Esophagus squamous epithelium (tissue), 5 donors: ENCODE results near the gene SPECC1L. TPM values are rescaled to one million over a fixed set of nuclear protein-coding genes. Genes with fewer than 3 reads are reported as not detected.

Experiments used
- DNase-seq: peaks from one replicate; lab custom pipeline; 2025; lab: John Stamatoyannopoulos, UW
- H3K27ac ChIP-seq, 4 donors: fragments of 200-600 bp; sonication (generic); one replicate each; pipeline ENCODE4 v1.5.1; 2016 to 2019; ENCODE audit warnings: mild to moderate bottlenecking in 1 of 4
- H3K27me3 ChIP-seq, 4 donors: fragments of 200-600 bp; sonication (generic); 1 replicate in 3 of 4; 2 replicates in 1 of 4; pipeline versions ENCODE4 v1.5.1 to v1.6.0; 2017 to 2021; ENCODE audit warnings: antibody characterized with exemption in 1 of 4
- H3K36me3 ChIP-seq, 3 donors: fragments of 200-600 bp; sonication (generic); one replicate each; pipeline ENCODE4 v1.5.1; 2016 to 2019
- H3K4me1 ChIP-seq, 3 donors: fragments of 200-600 bp; sonication (generic); one replicate each; pipeline ENCODE4 v1.5.1; 2017 to 2019
- H3K4me3 ChIP-seq, 4 donors: fragments of 200-600 bp; sonication (generic); 1 replicate in 3 of 4; 2 replicates in 1 of 4; pipeline ENCODE4 v1.5.1; 2016 to 2019; ENCODE audit warnings: mild to moderate bottlenecking in 2 of 4, moderate library complexity in 1 of 4
- H3K9me3 ChIP-seq, 3 donors: fragments of 200-600 bp; sonication (generic); one replicate each; pipeline ENCODE4 v1.5.1; 2016 to 2019
- CTCF ChIP-seq, 6 experiments: fragments of 450-650 bp in 4 of 6; fragments of 200-600 bp in 2 of 6; sonication (generic) in 2 of 6; IDR thresholded peaks; one replicate each; pipeline ENCODE4 v1.5.1; 2016 to 2019; ENCODE audit warnings: antibody characterized with exemption in 6 of 6, mild to moderate bottlenecking in 4 of 6, moderate library complexity in 4 of 6
- POLR2A ChIP-seq, 4 donors: fragments of 450-650 bp; IDR thresholded peaks; one replicate each; pipeline ENCODE4 v1.6.1; 2017; ENCODE audit warnings: antibody characterized with exemption in 4 of 4, mild to moderate bottlenecking in 4 of 4, moderate library complexity in 3 of 4
- WGBS, 2 donors: methylation state at CpG; one replicate each; pipeline ENCODE4 v1.1.5; 2018; 5-methylcytosine and 5-hydroxymethylcytosine counted together
- intact Hi-C: fragments of 100-400 bp; cut with DNase I; formaldehyde crosslinking; loops from one replicate; pipeline ENCODE4 v1.15.0; 2022
- total RNA-seq, 4 donors: library from RNA; depleted of rRNA; stranded (reverse); fragments of >200 nt; gene quantifications; one replicate each; pipeline ENCODE4 v1.1.0, GENCODE V29; 2016
- donor health status: DM: yes; HTN: yes; CAD: no.

The SPECC1L gene
- total RNA-seq, 4 donors from 2014 or later: 21.4 to 31.9 (median 27.7) TPM

DNA sequence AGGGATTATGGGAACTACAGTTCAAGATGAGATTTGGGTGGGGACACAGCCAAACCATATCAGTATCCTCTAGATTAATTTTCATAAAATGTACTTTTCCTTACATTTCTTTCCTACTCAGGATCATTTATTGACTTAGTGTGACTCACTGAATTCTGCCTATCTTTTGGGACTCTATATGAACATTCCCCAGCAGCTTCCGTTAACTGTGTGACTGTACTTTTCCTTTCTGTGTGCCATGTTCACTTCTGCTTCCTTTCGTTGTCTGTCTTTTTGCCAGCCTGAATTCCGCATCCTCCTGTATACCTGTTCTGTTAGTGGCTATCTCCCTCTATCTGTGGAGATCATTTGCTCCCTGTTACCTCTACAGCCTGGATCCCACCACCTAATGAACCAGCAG lies 48.8 kb downstream of the SPECC1L start:
- Histone ChIP-seq H3K27me3 (no peaks in the 10 kb centered on the region), H3K4me3 (no peak overlapping the region), H3K4me1 (peaks cover 0 to 16% (median 6%) of the 10 kb centered on the region in 3 donors), H3K27ac (peak overlapping the region in 1 of 4 donors; percentile 9), H3K9me3 (no peaks in the 10 kb centered on the region), H3K36me3 (peaks cover 0 to 82% (median 4%) of the 10 kb centered on the region in 3 donors)
- DNase-seq: no peak
- 83 to 91% methylated on average over 3 of the region's 3 CpGs for WGBS, 2 donors
- TF ChIP-seq POLR2A (IDR thresholded peaks at IDR 0.05) (no peak), CTCF (IDR thresholded peaks at IDR 0.05) (no peak)
- intact Hi-C loops: no loop called here

DNA sequence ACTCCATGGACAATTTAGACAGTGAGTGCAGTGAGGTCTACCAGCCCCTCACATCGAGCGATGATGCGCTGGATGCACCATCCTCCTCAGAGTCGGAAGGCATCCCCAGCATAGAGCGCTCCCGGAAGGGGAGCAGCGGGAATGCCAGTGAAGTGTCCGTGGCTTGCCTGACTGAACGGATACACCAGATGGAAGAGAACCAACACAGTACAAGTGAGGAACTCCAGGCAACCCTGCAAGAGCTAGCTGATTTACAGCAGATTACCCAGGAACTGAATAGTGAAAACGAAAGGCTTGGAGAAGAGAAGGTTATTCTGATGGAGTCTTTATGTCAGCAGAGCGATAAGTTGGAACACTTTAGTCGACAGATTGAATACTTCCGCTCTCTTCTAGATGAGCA lies 51.4 kb downstream of the SPECC1L start:
- WGBS, 2 donors: 91 to 96% methylated on average over 13 of the region's 13 CpGs
- peaks cover 0 to 89% (median 4%) of the 10 kb centered on the region in 3 donors for H3K36me3 ChIP-seq
- no peak for TF ChIP-seq CTCF (IDR thresholded peaks at IDR 0.05)
- no peak for TF ChIP-seq POLR2A (IDR thresholded peaks at IDR 0.05)
- H3K4me3 ChIP-seq: no peak overlapping the region
- H3K27ac ChIP-seq: no peak overlapping the region
- H3K9me3 ChIP-seq: no peaks in the 10 kb centered on the region
- intact Hi-C loops: loop anchor here (5.0 kb wide), 1 partner anchor 200 kb away; no protein-coding TSS in a partner anchor
- DNase-seq: no peak
- H3K4me1 ChIP-seq: peaks cover 0 to 5% (median 3%) of the 10 kb centered on the region in 3 donors
- no peaks in the 10 kb centered on the region for H3K27me3 ChIP-seq

DNA sequence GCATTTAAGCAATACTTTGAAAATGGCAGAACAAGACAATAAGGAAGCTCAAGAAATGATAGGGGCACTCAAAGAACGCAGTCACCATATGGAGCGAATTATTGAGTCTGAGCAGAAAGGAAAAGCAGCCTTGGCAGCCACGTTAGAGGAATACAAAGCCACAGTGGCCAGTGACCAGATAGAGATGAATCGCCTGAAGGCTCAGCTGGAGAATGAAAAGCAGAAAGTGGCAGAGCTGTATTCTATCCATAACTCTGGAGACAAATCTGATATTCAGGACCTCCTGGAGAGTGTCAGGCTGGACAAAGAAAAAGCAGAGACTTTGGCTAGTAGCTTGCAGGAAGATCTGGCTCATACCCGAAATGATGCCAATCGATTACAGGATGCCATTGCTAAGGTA lies 51.9 kb downstream of the SPECC1L start:
- intact Hi-C loops: loop anchor here (5.0 kb wide), 1 partner anchor 200 kb away; no protein-coding TSS in a partner anchor
- TF ChIP-seq CTCF (IDR thresholded peaks at IDR 0.05) (no peak), POLR2A (IDR thresholded peaks at IDR 0.05) (no peak)
- Histone ChIP-seq H3K36me3 (peaks cover 0 to 91% (median 4%) of the 10 kb centered on the region in 3 donors), H3K27ac (no peak overlapping the region), H3K4me1 (peaks cover 0 to 5% (median 3%) of the 10 kb centered on the region in 3 donors), H3K9me3 (no peaks in the 10 kb centered on the region), H3K4me3 (no peak overlapping the region), H3K27me3 (no peaks in the 10 kb centered on the region)
- DNase-seq: no peak
- 84 to 92% methylated on average over 6 of the region's 6 CpGs for WGBS, 2 donors

- Histone ChIP-seq H3K4me3 (no peak overlapping the region), H3K4me1 (peaks cover 0 to 5% (median 3%) of the 10 kb centered on the region in 3 donors), H3K27ac (no peak overlapping the region), H3K36me3 (peaks cover 0 to 92% (median 4%) of the 10 kb centered on the region in 3 donors), H3K9me3 (no peaks in the 10 kb centered on the region), H3K27me3 (no peaks in the 10 kb centered on the region)
- DNase-seq: no peak
- 87 to 90% methylated on average over 2 of the region's 2 CpGs for WGBS, 2 donors
- no peak for TF ChIP-seq CTCF (IDR thresholded peaks at IDR 0.05)
- intact Hi-C loops: loop anchor here (5.0 kb wide), 1 partner anchor 199 kb away; no protein-coding TSS in a partner anchor
These were observed 52.6 kb downstream of the SPECC1L start for GRCh38 chr22:24323233-24323632.

- Histone ChIP-seq H3K36me3 (peaks cover 0 to 92% (median 4%) of the 10 kb centered on the region in 3 donors), H3K27ac (no peak overlapping the region), H3K9me3 (no peaks in the 10 kb centered on the region), H3K4me3 (no peak overlapping the region), H3K4me1 (peaks cover 0 to 5% (median 3%) of the 10 kb centered on the region in 3 donors), H3K27me3 (no peaks in the 10 kb centered on the region)
- intact Hi-C loops: loop anchor here (5.0 kb wide), 1 partner anchor 199 kb away; no protein-coding TSS in a partner anchor
- DNase-seq: no peak
- TF ChIP-seq POLR2A (IDR thresholded peaks at IDR 0.05): no peak
- no peak for TF ChIP-seq CTCF (IDR thresholded peaks at IDR 0.05)
- 50 to 58% methylated on average over 3 of the region's 3 CpGs for WGBS, 2 donors
These were observed 53.1 kb downstream of the SPECC1L start for GRCh38 chr22:24323695-24324094.
